Stimulated activated effector memory CD8-positive, alpha-beta T cell treated with anti-CD3 and anti-CD28 coated beads, Interleukin-12 subunit alpha, Interleukin-12 subunit beta, amount 100 ng/mL, for 72 hours (primary cell): ENCODE measurements around the gene MCEMP1.

Experiments
- ATAC-seq: fragments of 150-1000 bp; cut with Tn5 transposase; 2 replicates; pipeline ENCODE4 v1.10.0; 2021
- DNase-seq, 2 donors: peaks; one replicate each; pipeline ENCODE4 v3.0.0; 2021 to 2022; ENCODE audit warnings: low spot score in 2 of 2
- H3K27ac Mint-ChIP-seq: one replicate; pipeline ENCODE4 v1.8.0; 2022; ENCODE audit warnings: mild to moderate bottlenecking, mixed read lengths
- H3K36me3 Mint-ChIP-seq: one replicate; pipeline ENCODE4 v1.8.0; 2022; ENCODE audit warnings: mild to moderate bottlenecking, mixed read lengths
- H3K4me1 Mint-ChIP-seq: one replicate; pipeline ENCODE4 v1.8.0; 2022; ENCODE audit warnings: mixed read lengths
- H3K4me3 Mint-ChIP-seq: one replicate; pipeline ENCODE4 v1.8.0; 2022; ENCODE audit warnings: mild to moderate bottlenecking, mixed read lengths
- H3K9me3 Mint-ChIP-seq: one replicate; pipeline ENCODE4 v1.8.0; 2022; ENCODE audit warnings: mixed read lengths

Gene MCEMP1

DNA sequence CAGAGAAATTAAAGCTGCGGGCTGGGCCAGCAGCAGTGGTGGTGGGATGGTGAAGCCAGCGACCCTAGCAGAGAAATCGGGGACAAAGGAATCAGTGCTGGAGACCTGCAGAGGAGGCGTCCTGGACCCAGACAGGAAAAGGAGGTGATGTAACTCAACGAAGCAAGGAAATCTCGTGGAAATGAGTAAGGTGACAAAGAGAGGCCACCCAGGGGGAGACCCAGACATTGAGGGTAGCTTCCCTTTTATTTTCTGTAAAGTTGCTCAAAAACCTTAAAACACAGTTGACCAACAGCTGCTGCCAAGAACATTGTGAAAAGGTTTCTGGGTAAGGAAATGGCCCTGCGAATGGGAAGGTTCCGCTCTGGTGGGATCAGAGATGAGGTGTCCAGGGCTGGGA, 21.3 kb upstream of the MCEMP1 start:
- no peak overlapping the region for H3K4me3 Mint-ChIP-seq
- no peak overlapping the region for H3K27ac Mint-ChIP-seq

DNA sequence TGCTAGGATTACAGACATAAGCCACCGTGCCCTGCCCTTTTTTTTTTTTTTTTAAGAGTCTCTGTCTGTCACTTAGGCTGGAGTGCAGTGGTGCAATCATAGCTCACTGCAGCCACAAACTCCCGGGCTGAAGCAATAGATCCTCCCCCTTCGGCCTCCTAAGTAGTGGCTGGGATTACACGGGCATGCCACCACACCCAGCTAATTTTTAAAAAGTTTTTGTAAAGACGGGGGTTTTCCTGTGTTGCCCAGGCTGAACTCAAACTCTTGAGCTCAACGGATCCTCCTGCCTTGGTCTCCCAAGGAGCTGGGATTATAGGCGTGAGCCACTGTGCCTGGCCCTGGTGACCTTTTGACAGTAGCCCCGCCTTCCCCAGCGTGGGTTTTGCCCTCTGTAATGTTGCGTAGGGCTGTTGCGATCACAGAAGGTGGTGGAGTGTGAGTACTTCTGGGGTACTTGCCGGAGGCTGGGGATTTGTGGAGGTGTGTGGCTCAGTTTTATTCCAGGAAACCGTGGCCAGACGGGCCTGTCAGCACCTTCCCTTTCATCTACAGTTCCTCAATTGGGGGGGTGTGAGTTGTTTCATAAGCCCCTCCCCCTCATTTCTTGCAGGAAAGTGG, 19.6 kb upstream of the MCEMP1 start:
- peaks cover 23% of the 10 kb centered on the region for H3K4me1 Mint-ChIP-seq
- H3K9me3 Mint-ChIP-seq: no peaks in the 10 kb centered on the region
- ATAC-seq (peak; percentile 78), DNase-seq (no peak)
- peaks cover 3% of the 10 kb centered on the region for H3K36me3 Mint-ChIP-seq
- peak overlapping the region; percentile 51 for H3K4me3 Mint-ChIP-seq
- H3K27ac Mint-ChIP-seq: no peak overlapping the region

More for the DNA sequence above, 21.3 kb upstream of the MCEMP1 start:
- DNase-seq (no peak), ATAC-seq (no peak)
- Mint-ChIP-seq H3K4me1 (peaks cover 25% of the 10 kb centered on the region), H3K9me3 (no peaks in the 10 kb centered on the region), H3K36me3 (peaks cover 8% of the 10 kb centered on the region)

DNA sequence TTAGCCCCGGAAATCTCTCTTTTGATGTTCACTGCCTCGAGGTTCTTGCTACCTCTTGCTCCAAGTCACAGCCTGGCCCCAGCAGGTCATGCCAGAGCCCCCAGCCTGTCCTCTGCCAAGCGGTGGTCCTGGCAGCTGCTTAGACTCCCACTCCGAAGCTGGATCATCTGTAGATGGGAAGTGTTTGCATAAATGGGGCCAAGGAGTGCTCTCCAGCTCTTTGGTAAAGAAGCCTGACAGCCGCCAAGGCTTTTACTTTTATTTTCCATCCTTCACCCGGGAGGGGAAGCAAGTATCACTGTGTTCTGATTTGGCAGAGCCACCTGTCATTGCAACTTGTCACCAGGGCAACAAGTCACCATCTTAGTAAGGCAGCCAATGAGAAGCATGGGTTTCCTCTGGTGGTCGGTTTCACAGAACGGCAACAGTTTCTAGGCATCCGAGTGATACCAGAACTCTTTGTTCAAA, 18.6 kb upstream of the MCEMP1 start:
- no peaks in the 10 kb centered on the region for H3K9me3 Mint-ChIP-seq
- H3K4me1 Mint-ChIP-seq: peaks cover 13% of the 10 kb centered on the region
- ATAC-seq (peak; percentile 90), DNase-seq (peak in 1 of 2 donors; percentile 62)
- no peaks in the 10 kb centered on the region for H3K36me3 Mint-ChIP-seq
- H3K27ac Mint-ChIP-seq: no peak overlapping the region
- H3K4me3 Mint-ChIP-seq: peak overlapping the region; percentile 51

DNA sequence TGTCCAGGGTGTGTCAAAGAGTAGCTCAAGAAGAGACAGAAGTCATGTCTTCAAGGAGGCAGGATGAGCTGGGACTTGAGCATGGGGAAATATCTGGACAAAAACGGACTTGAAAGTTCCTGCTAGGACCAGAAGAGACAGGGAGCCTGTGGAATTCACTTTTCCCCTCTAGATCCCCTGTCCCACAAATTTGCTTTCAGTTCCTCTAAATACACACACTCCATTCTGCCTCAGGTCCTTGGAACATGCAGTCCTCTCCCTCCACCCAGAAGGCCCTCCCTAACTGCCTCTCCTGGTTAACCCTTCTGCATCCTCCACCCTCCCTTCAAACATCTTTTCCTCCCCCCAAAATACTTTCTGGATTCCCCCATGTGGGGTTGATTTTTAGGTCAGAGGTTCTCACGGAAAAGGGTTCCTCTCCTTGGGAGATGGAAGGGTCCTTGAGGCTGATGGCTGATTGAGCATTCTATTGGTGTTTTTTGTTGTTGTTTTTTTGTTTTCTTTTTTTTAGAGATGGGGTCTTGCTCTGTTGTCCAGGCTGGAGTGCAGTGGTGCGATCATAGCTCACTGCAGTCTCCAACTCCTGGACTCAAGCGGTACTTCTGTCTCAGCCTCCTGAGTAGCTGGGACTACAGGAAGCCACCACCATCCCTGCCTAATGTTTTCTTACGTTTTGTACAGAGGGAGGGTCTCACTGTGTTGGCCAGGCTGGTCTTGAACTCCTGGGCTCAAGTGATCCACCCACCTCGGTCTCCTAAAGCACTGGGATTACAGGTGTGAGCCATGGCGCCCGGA, 14.9 kb upstream of the MCEMP1 start:
- no peaks in the 10 kb centered on the region for H3K9me3 Mint-ChIP-seq
- ATAC-seq: no peak
- no peak for DNase-seq
- H3K4me1 Mint-ChIP-seq: peaks cover 13% of the 10 kb centered on the region
- no peaks in the 10 kb centered on the region for H3K36me3 Mint-ChIP-seq
- H3K4me3 Mint-ChIP-seq: no peak overlapping the region
- H3K27ac Mint-ChIP-seq: no peak overlapping the region

DNA sequence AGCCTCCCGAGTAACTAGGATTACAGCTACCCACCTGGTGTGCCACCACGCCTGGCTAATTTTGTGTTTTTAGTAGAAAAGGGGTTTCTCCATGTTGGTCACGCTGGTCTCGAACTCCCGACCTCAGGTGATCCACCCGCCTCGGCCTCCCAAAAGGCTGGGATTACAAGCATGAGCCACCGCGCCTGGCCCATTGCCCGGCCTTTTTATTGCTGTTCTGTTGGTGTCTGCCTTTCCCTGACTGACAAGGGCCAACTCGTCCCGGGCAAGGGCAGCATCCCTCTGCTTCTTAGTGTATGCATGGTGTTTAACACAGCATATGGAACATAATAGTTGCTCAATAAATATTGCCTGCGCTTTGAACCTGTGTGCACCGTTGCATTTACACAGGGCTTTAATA, 14.2 kb upstream of the MCEMP1 start:
- DNase-seq (no peak), ATAC-seq (no peak)
- H3K27ac Mint-ChIP-seq: no peak overlapping the region
- H3K4me3 Mint-ChIP-seq: no peak overlapping the region
- H3K36me3 Mint-ChIP-seq: no peaks in the 10 kb centered on the region
- H3K4me1 Mint-ChIP-seq: peaks cover 8% of the 10 kb centered on the region
- H3K9me3 Mint-ChIP-seq: no peaks in the 10 kb centered on the region

DNA sequence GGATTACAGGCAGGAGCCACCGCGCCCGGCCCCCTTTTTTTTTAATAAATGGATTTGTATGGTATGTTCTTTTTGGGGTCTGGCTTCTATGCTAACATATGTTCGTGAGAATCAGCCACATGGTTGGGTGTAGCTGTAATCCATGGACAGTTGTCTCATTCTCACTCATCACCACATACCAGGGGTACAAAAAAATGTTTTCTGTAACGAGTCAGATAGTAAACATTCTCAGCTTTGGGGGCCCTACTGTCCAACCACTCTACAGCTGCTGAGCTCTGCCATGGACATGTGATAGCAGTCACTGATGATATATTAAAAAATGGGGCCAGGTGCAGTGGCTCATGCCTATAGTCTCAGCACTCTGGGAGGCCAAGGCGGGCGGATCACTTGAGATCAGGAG, 13.2 kb upstream of the MCEMP1 start:
- H3K36me3 Mint-ChIP-seq: no peaks in the 10 kb centered on the region
- no peak for ATAC-seq

DNA sequence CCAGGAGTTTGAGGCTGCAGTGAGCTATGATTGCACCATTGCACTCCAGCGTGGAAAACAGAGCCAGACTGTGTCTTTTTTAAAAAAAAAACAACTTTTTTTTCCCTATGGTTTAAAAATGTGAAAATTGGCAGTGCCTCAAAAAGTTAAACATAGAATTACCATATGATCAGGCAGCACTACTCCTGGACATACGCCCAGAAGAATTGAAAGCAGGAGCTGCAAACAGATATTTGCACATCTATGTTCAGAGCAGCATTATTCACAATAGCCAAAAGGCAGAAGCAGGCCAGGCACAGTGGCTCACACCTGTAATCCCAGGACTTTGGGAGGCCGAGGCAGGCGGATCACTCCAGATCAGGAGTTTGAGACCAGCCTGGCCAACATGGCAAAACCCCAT, 11.8 kb upstream of the MCEMP1 start:
- Mint-ChIP-seq H3K9me3 (no peaks in the 10 kb centered on the region), H3K27ac (no peak overlapping the region), H3K36me3 (no peaks in the 10 kb centered on the region), H3K4me3 (no peak overlapping the region), H3K4me1 (peaks cover 9% of the 10 kb centered on the region)
- DNase-seq (no peak), ATAC-seq (no peak)

More for the DNA sequence above, 13.2 kb upstream of the MCEMP1 start:
- Mint-ChIP-seq H3K4me1 (no peaks in the 10 kb centered on the region), H3K4me3 (no peak overlapping the region), H3K27ac (no peak overlapping the region), H3K9me3 (no peaks in the 10 kb centered on the region)
- DNase-seq: no peak

DNA sequence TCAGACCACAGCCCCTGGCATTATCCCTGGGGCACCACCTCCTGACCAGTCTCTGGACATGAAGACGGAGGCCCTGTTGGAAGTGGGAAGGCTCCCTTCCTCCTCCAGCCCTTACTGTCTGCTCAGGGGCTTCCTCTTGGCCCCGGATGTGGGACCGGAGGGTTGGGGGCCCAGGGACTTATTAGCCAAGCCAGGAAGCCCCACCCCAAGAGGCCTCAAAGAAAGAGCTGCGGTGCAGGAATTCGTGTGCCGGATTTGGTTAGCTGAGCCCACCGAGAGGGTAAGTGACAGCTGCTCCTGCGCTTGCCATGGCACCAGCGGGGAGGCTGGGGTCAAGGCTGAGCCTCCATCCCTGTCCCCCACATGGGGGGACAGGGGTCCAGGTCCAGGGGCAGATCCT, 8.0 kb upstream of the MCEMP1 start, which contains the start of gene RETN:
RETN (plus strand) TSS at position 208 of the 400 bp plus-strand sequence. CDS start 278 bp downstream, outside the sequence.
- H3K4me3 Mint-ChIP-seq: no peak within 1 kb of the TSS
- no peak for ATAC-seq

DNA sequence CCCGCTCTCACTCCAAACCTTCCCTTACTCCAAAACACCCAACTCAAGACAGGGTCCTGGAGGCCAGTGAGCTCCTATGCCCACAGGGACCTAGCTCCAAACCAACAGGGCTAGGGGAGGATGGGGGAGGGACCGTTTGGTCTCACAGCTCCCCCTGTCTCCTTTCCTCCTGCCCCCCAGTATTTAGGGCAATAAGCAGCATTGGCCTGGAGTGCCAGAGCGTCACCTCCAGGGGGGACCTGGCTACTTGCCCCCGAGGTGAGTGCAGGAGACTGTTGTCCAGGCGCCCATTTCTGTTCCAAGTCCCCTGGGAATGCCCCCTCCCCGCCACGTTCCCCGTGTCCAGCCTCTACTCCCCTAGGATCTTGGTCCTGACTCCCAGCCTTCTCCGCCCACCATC, 7.2 kb upstream of the MCEMP1 start:
- Mint-ChIP-seq H3K4me1 (peaks cover 24% of the 10 kb centered on the region), H3K9me3 (no peaks in the 10 kb centered on the region), H3K36me3 (no peaks in the 10 kb centered on the region), H3K27ac (no peak overlapping the region), H3K4me3 (no peak overlapping the region)
- ATAC-seq: no peak
- DNase-seq: no peak

More for the DNA sequence above, 8.0 kb upstream of the MCEMP1 start, which contains the start of gene RETN:
- H3K36me3 Mint-ChIP-seq: no peaks in the 10 kb centered on the region
- peaks cover 17% of the 10 kb centered on the region for H3K4me1 Mint-ChIP-seq
- no peak for DNase-seq
- H3K27ac Mint-ChIP-seq: no peak within 1 kb of the TSS
- H3K9me3 Mint-ChIP-seq: no peaks in the 10 kb centered on the region

DNA sequence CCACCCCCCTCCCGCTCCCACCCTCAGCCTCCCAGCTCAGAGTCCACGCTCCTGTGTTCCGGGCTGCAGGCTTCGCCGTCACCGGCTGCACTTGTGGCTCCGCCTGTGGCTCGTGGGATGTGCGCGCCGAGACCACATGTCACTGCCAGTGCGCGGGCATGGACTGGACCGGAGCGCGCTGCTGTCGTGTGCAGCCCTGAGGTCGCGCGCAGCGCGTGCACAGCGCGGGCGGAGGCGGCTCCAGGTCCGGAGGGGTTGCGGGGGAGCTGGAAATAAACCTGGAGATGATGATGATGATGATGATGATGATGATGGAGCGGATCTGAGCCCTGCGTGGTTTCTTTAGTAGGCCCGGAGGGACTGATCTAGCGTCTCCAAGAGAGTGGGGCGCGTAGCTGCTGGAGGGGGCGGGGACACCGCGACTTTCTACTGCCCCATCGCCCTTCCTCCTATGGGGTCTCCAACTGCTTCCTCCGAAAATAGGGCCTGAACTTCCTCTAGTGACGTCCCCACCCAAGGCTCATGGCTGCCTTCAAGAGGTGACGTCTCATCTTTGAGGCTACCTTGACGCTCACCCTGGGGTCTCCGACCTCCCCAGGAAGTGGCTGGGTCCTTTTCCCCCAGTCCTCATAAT, 6.6 kb upstream of the MCEMP1 start:
- no peak overlapping the region for H3K27ac Mint-ChIP-seq
- peaks cover 25% of the 10 kb centered on the region for H3K4me1 Mint-ChIP-seq
- peak overlapping the region; percentile 44 for H3K4me3 Mint-ChIP-seq
- ATAC-seq (peak; percentile 48), DNase-seq (no peak)
- H3K36me3 Mint-ChIP-seq: no peaks in the 10 kb centered on the region
- no peaks in the 10 kb centered on the region for H3K9me3 Mint-ChIP-seq

DNA sequence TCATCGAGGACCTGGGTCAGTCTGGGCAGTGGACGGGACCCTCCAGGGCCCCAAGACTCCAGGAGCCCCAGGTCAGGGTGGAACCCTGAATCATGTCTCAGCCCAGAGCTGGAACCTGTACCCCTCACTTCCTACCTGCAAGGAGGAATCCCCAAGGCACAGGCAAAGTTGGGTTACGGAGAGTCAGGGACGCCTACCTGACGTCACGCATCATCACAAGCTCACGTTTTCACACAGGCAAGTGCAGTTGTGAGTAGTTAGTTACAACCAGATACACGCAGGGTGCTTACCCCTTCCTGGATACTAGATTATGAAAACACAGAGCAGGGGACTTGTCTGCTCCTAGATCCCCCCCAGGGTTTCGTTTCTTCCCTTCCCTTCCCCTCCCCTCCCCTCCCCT, 6.1 kb upstream of the MCEMP1 start:
- DNase-seq: no peak
- no peak overlapping the region for H3K27ac Mint-ChIP-seq
- H3K4me1 Mint-ChIP-seq: peaks cover 27% of the 10 kb centered on the region
- H3K4me3 Mint-ChIP-seq: peak overlapping the region; percentile 44
- no peaks in the 10 kb centered on the region for H3K9me3 Mint-ChIP-seq
- H3K36me3 Mint-ChIP-seq: no peaks in the 10 kb centered on the region
- ATAC-seq: no peak

DNA sequence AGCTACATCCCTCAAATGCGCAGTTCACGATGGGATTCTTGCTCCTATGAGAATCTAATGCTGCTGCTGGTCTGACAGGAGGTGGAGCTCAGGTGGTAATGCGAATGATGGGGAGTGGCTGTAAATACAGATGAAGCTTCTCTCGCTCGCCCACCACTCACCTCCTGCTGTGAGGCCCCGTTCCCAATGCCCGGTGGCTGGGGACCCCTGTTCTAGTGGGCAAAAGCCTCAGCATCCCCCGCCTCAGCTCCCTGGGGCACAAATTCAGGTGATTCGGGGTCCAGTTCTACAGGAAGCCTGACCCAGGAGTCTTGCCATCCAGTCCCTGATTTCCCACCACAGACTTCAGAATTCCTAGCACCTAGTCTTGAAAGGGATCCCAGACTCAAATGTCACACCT, 4.4 kb upstream of the MCEMP1 start:
- Mint-ChIP-seq H3K4me1 (peaks cover 43% of the 10 kb centered on the region), H3K36me3 (no peaks in the 10 kb centered on the region), H3K27ac (no peak overlapping the region), H3K4me3 (no peak overlapping the region), H3K9me3 (no peaks in the 10 kb centered on the region)
- ATAC-seq (no peak), DNase-seq (no peak)

DNA sequence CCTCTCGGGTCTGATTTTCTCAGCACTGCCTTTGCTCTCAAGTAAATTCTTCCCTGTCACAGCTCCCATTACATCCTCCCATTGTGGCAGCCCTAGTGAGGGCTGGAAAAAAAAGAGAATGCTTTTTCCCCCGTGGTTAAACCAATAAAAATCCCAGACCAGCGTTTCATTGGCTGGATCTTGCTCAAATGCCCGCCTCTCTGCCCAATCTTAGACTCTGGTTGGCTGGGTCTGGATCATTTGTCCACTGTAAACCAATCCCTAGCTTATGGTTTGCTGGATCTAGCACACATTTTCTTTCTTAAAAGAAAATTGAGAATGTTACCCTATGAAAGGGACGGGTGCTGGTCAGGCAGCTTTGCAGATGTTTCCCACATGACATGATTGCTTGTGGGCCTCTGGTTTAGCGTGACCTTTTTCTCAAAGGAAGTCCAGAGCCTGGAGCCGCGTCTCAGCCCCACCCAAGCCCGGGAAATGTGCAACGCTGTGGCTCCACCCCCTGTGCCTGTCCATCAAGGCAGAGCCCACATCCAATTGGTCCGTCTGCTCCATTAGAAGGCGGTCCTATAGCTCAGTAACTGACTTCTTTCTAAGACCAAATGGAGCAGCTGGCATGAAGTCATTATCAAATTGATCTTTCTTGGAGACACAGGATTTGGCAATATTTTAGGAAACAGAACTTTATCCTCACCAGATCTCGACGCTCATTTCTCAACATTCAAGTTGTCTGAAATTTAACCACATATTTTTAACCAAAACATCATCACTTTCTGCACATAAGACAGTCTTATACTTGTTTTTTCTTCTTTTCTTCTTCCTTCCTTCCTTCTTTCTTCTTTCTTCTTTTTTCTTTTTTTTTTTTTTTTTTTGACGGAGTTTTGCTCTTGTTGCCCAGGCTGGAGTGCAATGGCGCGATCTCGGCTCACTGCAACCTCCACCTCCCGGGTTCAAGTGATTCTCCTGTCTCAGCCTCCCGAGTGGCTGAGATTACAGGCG, 2.6 kb upstream of the MCEMP1 start:
- ATAC-seq: no peak
- H3K4me1 Mint-ChIP-seq: peaks cover 55% of the 10 kb centered on the region
- no peaks in the 10 kb centered on the region for H3K9me3 Mint-ChIP-seq
- peaks cover 5% of the 10 kb centered on the region for H3K36me3 Mint-ChIP-seq
- H3K4me3 Mint-ChIP-seq: no peak overlapping the region
- DNase-seq: no peak
- no peak overlapping the region for H3K27ac Mint-ChIP-seq

DNA sequence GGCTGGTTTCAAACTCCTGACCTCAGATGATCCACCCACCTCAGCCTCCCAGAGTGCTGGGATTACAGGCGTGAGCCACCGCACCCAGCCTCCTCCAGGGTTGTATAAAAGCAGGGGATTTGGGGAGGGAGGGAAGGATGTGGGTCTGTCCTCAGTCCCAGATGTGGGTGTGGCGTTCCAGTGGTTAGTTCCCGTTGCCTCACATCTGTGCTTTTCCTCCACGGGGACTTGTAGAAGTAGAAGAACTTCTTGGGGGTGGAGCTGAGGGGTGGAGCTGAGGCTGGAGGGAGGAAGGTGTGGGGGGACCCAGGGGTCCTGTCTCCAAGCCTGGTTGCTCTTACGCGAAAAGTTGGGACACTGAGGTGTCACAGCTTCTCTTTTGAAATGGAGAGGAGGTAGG, 514 bp upstream of the MCEMP1 start:
- Mint-ChIP-seq H3K9me3 (no peaks in the 10 kb centered on the region), H3K36me3 (peaks cover 12% of the 10 kb centered on the region), H3K4me3 (no peak overlapping the region), H3K4me1 (peaks cover 53% of the 10 kb centered on the region), H3K27ac (no peak overlapping the region)
- DNase-seq (no peak), ATAC-seq (no peak)
